ENCODE data around the gene TBC1D22B.

Gene TBC1D22B

GRCh38 chr6:37241131-37241530, 16.4 kb upstream of the TBC1D22B start:
- DNase-seq (ENCODE audit: low read depth): no peak
- TF ChIP-seq POLR2A (IDR thresholded peaks at IDR 0.05; ENCODE audit: extremely low read depth, insufficient read length) (no peak), MYC (IDR thresholded peaks at IDR 0.05; ENCODE audit: low read depth, low read length) (no peak)
- TF ChIP-seq, protein P1, sequence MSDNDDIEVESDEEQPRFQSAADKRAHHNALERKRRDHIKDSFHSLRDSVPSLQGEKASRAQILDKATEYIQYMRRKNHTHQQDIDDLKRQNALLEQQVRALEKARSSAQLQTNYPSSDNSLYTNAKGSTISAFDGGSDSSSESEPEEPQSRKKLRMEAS (IDR thresholded peaks at IDR 0.05; ENCODE audit: low read depth, low read length): no peak
- TF ChIP-seq, protein P2, sequence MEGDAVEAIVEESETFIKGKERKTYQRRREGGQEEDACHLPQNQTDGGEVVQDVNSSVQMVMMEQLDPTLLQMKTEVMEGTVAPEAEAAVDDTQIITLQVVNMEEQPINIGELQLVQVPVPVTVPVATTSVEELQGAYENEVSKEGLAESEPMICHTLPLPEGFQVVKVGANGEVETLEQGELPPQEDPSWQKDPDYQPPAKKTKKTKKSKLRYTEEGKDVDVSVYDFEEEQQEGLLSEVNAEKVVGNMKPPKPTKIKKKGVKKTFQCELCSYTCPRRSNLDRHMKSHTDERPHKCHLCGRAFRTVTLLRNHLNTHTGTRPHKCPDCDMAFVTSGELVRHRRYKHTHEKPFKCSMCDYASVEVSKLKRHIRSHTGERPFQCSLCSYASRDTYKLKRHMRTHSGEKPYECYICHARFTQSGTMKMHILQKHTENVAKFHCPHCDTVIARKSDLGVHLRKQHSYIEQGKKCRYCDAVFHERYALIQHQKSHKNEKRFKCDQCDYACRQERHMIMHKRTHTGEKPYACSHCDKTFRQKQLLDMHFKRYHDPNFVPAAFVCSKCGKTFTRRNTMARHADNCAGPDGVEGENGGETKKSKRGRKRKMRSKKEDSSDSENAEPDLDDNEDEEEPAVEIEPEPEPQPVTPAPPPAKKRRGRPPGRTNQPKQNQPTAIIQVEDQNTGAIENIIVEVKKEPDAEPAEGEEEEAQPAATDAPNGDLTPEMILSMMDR (IDR thresholded peaks at IDR 0.05; ENCODE audit: low read depth, low read length): no peak
- H3K4me3 ChIP-seq (ENCODE audit: low read depth, low read length): no peak overlapping the region

DNA sequence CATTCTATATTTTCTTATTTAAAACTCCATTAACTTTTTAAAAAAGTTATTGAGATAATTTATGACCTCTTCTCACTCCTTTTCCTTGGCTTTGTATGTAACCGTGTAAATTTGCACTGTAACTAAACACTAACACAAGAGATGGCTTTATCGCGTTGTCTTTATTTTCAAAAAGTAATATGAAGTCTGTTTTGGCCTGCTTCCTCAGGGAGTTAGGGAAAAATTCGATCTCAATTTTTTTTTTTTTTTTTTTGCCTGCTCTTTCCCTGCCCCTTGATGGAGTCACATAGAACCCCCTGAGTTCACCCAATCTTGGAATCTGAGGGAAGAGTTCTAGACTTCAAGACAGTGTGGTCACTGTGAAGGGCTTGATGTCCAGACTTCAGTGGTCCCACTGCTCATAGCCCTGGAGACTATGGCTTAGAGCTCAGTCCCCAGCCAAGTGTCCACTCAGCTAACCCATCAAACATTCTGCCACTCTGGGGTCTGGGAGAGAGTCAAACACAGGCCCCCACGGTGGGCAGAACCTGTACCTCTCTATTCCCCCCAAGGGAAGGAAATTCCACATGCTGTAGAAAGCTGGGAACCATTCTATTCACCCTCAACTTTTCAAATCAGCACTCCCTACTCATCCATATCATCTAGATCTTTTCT, 15.7 kb upstream of the TBC1D22B start:
- TF ChIP-seq, protein P2 (IDR thresholded peaks at IDR 0.05; ENCODE audit: low read depth, low read length): no peak
- TF ChIP-seq MYC (IDR thresholded peaks at IDR 0.05; ENCODE audit: low read depth, low read length) (no peak), POLR2A (IDR thresholded peaks at IDR 0.05; ENCODE audit: extremely low read depth, insufficient read length) (no peak)
- TF ChIP-seq, protein P1 (IDR thresholded peaks at IDR 0.05; ENCODE audit: low read depth, low read length): no peak
- no peak for DNase-seq (ENCODE audit: low read depth)
- no peak overlapping the region for H3K4me3 ChIP-seq (ENCODE audit: low read depth, low read length)

GRCh38 chr6:37242429-37243052, 15.0 kb upstream of the TBC1D22B start:
- no peak overlapping the region for H3K4me3 ChIP-seq (ENCODE audit: low read depth, low read length)
- DNase-seq (ENCODE audit: low read depth): no peak
- TF ChIP-seq POLR2A (IDR thresholded peaks at IDR 0.05; ENCODE audit: extremely low read depth, insufficient read length) (no peak), MYC (IDR thresholded peaks at IDR 0.05; ENCODE audit: low read depth, low read length) (no peak)
- TF ChIP-seq, protein P1 (IDR thresholded peaks at IDR 0.05; ENCODE audit: low read depth, low read length): no peak
- TF ChIP-seq, protein P2 (IDR thresholded peaks at IDR 0.05; ENCODE audit: low read depth, low read length): no peak

DNA sequence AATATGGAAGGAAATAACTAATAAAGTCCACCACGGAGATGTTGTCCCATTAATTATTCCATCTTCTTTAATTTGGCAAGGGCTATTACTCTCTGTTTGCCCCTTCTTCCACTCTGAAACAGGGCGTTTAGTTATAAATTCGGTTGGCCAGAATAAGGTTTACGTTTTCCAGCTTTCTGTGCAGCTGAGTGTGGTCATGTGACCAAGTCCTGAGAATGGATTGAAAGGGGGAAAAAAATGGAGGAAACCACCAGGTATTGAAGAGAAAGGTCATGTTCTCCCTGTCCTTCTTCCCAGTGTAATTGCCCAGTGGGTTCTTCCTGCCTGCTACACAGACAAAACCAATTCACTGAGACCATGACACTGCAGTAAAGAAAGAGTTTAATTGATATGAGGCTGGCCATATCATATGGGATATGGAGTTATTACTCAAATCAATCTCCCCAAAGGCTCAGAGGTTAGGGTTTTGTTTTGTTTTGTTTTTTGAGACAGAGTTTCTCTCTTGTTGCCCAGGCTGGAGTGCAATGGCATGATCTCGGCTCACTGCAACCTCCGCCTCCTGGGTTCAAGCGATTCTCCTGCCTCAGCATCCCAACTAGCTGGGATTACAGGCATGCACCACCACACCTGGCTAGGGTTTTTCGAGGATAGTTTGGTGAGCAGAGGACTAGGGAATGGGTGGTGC, 14.3 kb upstream of the TBC1D22B start:
- H3K4me3 ChIP-seq (ENCODE audit: low read depth, low read length): no peak overlapping the region
- DNase-seq (ENCODE audit: low read depth): no peak
- TF ChIP-seq POLR2A (IDR thresholded peaks at IDR 0.05; ENCODE audit: extremely low read depth, insufficient read length) (no peak), MYC (IDR thresholded peaks at IDR 0.05; ENCODE audit: low read depth, low read length) (no peak)
- TF ChIP-seq, protein P1 (IDR thresholded peaks at IDR 0.05; ENCODE audit: low read depth, low read length): no peak
- TF ChIP-seq, protein P2 (IDR thresholded peaks at IDR 0.05; ENCODE audit: low read depth, low read length): no peak

GRCh38 chr6:37243816-37244370, 13.7 kb upstream of the TBC1D22B start:
- TF ChIP-seq, protein P2 (IDR thresholded peaks at IDR 0.05; ENCODE audit: low read depth, low read length): no peak
- TF ChIP-seq, protein P1 (IDR thresholded peaks at IDR 0.05; ENCODE audit: low read depth, low read length): no peak
- TF ChIP-seq MYC (IDR thresholded peaks at IDR 0.05; ENCODE audit: low read depth, low read length) (no peak), POLR2A (IDR thresholded peaks at IDR 0.05; ENCODE audit: extremely low read depth, insufficient read length) (no peak)
- no peak for DNase-seq (ENCODE audit: low read depth)
- H3K4me3 ChIP-seq (ENCODE audit: low read depth, low read length): no peak overlapping the region
